ENCODE results near the gene FIGNL1. TPM values are rescaled to one million over a fixed set of nuclear protein-coding genes. Genes with fewer than 3 reads are reported as not detected.

Gene FIGNL1
- polyA plus RNA-seq, 2 of the 4 experiments (the other 2 are of a cell fraction), result 25.4 to 27.9 TPM

GRCh38 chr7:50470250-50471163 is 20.4 kb upstream of the FIGNL1 start:
- 79% methylated on average over 17 of the region's 17 CpGs for WGBS (ENCODE audit: missing lambda C conversion rate)
- no peak overlapping the region for H3K27ac ChIP-seq

GRCh38 chr7:50469181-50469580 is 19.0 kb upstream of the FIGNL1 start:
- no peak overlapping the region for H3K4me2 ChIP-seq
- H3K4me1 ChIP-seq, result 0 out of 3 replicates have a peak, but pooled peaks cover 3% of the 10 kb centered on the region
- ATAC-seq (no peak), DNase-seq (ENCODE audit: low read depth in 1 of 2, low spot score in 1 of 2) (no peak), FAIRE-seq (no peak)
- CTCF ChIA-PET, result interaction anchor here (0.6 to 11.4 kb wide), 18 partner anchors 9 to 691 kb away, joined by 3 to 145 read pairs (median 6); no protein-coding TSS in a partner anchor
- H3K27ac ChIP-seq, result no peak overlapping the region
- H3K9me3 ChIP-seq, result no peaks in the 10 kb centered on the region
- no peak overlapping the region for H3K4me3 ChIP-seq
- WGBS (ENCODE audit: missing lambda C conversion rate), result 75% methylated on average over 4 of the region's 4 CpGs
- POLR2A ChIA-PET, result no interaction called here
- no peak for TF ChIP-seq TP53 (CRISPR knock-in tag; IDR thresholded peaks at IDR 0.05)
- no peak for TF ChIP-seq HDAC2 (IDR thresholded peaks at IDR 0.05)
- TF ChIP-seq ZSCAN20 (CRISPR knock-in tag; IDR thresholded peaks at IDR 0.05), result no peak
- TF ChIP-seq MAFK (IDR thresholded peaks at IDR 0.05; ENCODE audit: partially characterized antibody), result no peak
- no peak for TF ChIP-seq ZNF302 (CRISPR knock-in tag; IDR thresholded peaks at IDR 0.05)
- no peak for TF ChIP-seq MYC (IDR thresholded peaks at IDR 0.05; ENCODE audit: borderline replicate concordance, low read length)
- no peak for TF ChIP-seq FOSL2 (IDR thresholded peaks at IDR 0.05)
- no peak for TF ChIP-seq FOSL2 (CRISPR knock-in tag; IDR thresholded peaks at IDR 0.05)
- TF ChIP-seq NR3C1 (IDR thresholded peaks at IDR 0.05), result no peak
- TF ChIP-seq HOXB5 (CRISPR knock-in tag; IDR thresholded peaks at IDR 0.05), result no peak
- no peak for TF ChIP-seq RFX5 (IDR thresholded peaks at IDR 0.05)
- TF ChIP-seq, protein P1, sequence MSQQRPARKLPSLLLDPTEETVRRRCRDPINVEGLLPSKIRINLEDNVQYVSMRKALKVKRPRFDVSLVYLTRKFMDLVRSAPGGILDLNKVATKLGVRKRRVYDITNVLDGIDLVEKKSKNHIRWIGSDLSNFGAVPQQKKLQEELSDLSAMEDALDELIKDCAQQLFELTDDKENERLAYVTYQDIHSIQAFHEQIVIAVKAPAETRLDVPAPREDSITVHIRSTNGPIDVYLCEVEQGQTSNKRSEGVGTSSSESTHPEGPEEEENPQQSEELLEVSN (IDR thresholded peaks at IDR 0.05; ENCODE audit: borderline replicate concordance, low read depth), result no peak
- no peak for TF ChIP-seq SREBF2 (IDR thresholded peaks at IDR 0.05)
- TF ChIP-seq POLR2AphosphoS2 (conservative IDR thresholded peaks at IDR 0.05; ENCODE audit: low read length), result no peak

More at GRCh38 chr7:50470250-50471163, 20.4 kb upstream of the FIGNL1 start:
- no peak for TF ChIP-seq KDM5A (IDR thresholded peaks at IDR 0.05)
- TF ChIP-seq HMGXB4 (CRISPR knock-in tag; IDR thresholded peaks at IDR 0.05; ENCODE audit: borderline replicate concordance), result no peak
- TF ChIP-seq HOXB5 (CRISPR knock-in tag; IDR thresholded peaks at IDR 0.05), result no peak
- TF ChIP-seq KDM1A (IDR thresholded peaks at IDR 0.05; ENCODE audit: low read depth), result no peak
- no peak for TF ChIP-seq CHD2 (IDR thresholded peaks at IDR 0.05; ENCODE audit: low read length, partially characterized antibody)
- no peak for TF ChIP-seq HOXB13 (CRISPR knock-in tag; IDR thresholded peaks at IDR 0.05; ENCODE audit: low read depth)
- no peak for TF ChIP-seq EHMT2 (IDR thresholded peaks at IDR 0.05; ENCODE audit: low read depth)
- no peak for TF ChIP-seq FOSB (CRISPR knock-in tag; IDR thresholded peaks at IDR 0.05)
- TF ChIP-seq SMC3 (IDR thresholded peaks at IDR 0.05), result no peak
- TF ChIP-seq, protein P1 (IDR thresholded peaks at IDR 0.05; ENCODE audit: borderline replicate concordance, low read depth), result no peak
- no peak for TF ChIP-seq CTCF (IDR thresholded peaks at IDR 0.05)
- TF ChIP-seq CBX2 (IDR thresholded peaks at IDR 0.05; ENCODE audit: borderline replicate concordance, low read depth), result no peak
- TF ChIP-seq ELK1 (IDR thresholded peaks at IDR 0.05; ENCODE audit: low read depth, low read length), result no peak
- no peak for TF ChIP-seq ZFP36 (IDR thresholded peaks at IDR 0.05; ENCODE audit: borderline replicate concordance, partially characterized antibody)
- no peak for TF ChIP-seq POLR2A (IDR thresholded peaks at IDR 0.05; ENCODE audit: low read length)
- no peak for TF ChIP-seq NFE2L2 (conservative IDR thresholded peaks at IDR 0.05; ENCODE audit: low read length)
- TF ChIP-seq CEBPB (IDR thresholded peaks at IDR 0.05), result no peak
- TF ChIP-seq EHF (CRISPR knock-in tag; IDR thresholded peaks at IDR 0.05), result no peak
- TF ChIP-seq RCOR1 (IDR thresholded peaks at IDR 0.05; ENCODE audit: low read depth, low read length), result no peak
- TF ChIP-seq NPAS2 (CRISPR knock-in tag; IDR thresholded peaks at IDR 0.05; ENCODE audit: borderline replicate concordance), result no peak
- ATAC-seq (no peak), FAIRE-seq (no peak), DNase-seq (ENCODE audit: low read depth in 1 of 2, low spot score in 1 of 2) (no peak)
- Histone ChIP-seq H3K4me1 (0 out of 3 replicates have a peak, but pooled peaks cover 3% of the 10 kb centered on the region), H3K4me2 (no peak overlapping the region), H3K9me3 (no peaks in the 10 kb centered on the region), H3K4me3 (no peak overlapping the region)
- POLR2A ChIA-PET, result interaction anchor here (0.7 kb wide), 1 partner anchor 103 kb away, joined by 3 read pairs; no protein-coding TSS in a partner anchor
- CTCF ChIA-PET, result interaction anchor here (0.6 to 11.4 kb wide), 8 partner anchors 7 to 690 kb away, joined by 3 to 145 read pairs (median 7); no protein-coding TSS in a partner anchor
